NCI-H1436 treated with DMSO at 0.1 percent for 48 hours (cell line): Measurements from ENCODE around the gene WNT2.
"Not testable (repeated sequence)": the region's sequence is repeated elsewhere in the genome, so short reads cannot be mapped to it uniquely, and the experiment has no call there.

Source experiments
- DNase-seq: peaks from one replicate; lab custom pipeline; 2025; lab: John Stamatoyannopoulos, UW

WNT2 gene

DNA sequence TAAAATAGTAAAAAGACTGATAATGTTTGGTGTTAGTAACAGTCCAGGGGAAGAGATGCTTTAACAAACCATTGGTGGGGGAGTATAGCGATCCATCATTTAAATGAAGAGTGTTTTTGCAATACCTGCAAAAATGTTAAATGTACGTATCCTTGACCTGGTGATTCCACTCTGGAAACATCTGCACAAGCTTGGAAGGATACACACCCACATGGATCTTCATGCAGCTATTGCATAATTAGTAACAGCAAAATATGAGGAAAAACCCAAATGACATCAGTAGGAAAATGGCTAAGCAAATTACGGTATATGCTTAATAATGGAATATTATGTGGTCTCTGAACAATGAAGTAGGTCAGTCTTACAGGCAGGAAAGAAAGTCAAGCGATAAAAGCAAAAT lies 20.5 kb downstream of the WNT2 start:
- DNase-seq, result no peak

DNA sequence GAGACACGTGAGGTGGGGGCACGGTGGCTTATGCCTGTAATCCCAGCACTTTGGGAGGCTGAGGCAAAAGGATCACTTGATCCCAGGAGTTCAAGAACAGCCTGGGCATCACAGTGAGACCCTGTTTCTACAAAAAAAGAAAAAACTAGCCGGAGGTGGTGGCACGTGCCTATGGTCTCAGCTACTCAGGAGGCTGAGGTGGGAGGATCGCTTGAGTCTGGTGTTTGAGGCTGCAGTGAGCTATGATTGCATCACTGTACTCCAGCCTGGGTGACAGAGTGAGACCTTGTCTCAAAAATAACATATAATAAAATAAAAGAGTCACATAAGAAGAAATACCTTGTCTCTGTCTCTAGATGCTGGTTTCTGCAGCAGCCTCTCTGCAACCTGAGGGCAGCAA lies 22.4 kb downstream of the WNT2 start:
- not testable (repeated sequence) for DNase-seq

DNA sequence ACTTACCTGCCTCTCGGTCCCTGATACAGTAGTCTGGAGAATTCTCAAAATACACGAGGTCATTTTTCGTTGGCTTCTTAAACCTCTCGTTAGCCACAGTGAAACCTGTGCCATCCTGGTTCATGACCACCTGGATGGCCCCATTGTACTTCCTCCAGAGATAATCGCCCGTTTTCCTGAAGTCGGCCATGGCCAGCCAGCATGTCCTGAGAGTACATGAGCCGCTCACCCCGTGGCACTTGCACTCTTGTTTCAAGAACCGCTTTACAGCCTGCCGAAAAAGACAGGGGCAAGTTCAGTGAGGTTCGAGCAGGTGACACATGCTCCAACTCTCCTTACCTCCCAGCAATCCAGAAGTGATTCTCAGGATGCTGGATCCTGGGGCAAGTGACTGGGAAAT lies 25.3 kb downstream of the WNT2 start:
- no peak for DNase-seq

- DNase-seq, result no peak
Observed at GRCh38 chr7:117296066-117296465, 26.8 kb downstream of the WNT2 start.

- DNase-seq, result no peak
Observed at GRCh38 chr7:117285826-117286225, 37.0 kb downstream of the WNT2 start.

- no peak for DNase-seq
Observed at GRCh38 chr7:117284692-117285091, 38.2 kb downstream of the WNT2 start.

DNA sequence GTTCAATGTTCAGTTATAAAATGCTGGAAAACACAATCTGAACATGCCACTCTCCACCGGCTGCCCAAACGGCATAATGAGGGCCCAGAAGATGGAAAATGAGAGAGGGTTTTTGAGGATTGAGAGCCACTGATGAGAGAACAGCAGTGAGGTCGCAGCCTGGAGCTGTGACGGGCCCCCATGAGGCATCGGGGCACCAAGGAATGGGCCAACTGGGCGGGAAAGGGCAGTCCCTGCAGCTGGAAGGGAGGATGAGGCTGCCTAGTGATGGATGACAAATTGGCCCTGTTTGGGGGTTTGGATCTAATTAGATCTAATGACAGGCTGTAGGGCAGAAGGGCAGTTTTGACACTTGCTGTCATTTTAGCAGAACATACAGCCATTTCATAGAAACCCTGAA lies 39.1 kb downstream of the WNT2 start:
- DNase-seq, result no peak

GRCh38 chr7:117283371-117283770 lies 39.5 kb downstream of the WNT2 start:
- no peak for DNase-seq

GRCh38 chr7:117282239-117282812 lies 40.5 kb downstream of the WNT2 start:
- no peak for DNase-seq

- DNase-seq, result no peak
Observed at GRCh38 chr7:117281562-117281961, 41.3 kb downstream of the WNT2 start.

DNA sequence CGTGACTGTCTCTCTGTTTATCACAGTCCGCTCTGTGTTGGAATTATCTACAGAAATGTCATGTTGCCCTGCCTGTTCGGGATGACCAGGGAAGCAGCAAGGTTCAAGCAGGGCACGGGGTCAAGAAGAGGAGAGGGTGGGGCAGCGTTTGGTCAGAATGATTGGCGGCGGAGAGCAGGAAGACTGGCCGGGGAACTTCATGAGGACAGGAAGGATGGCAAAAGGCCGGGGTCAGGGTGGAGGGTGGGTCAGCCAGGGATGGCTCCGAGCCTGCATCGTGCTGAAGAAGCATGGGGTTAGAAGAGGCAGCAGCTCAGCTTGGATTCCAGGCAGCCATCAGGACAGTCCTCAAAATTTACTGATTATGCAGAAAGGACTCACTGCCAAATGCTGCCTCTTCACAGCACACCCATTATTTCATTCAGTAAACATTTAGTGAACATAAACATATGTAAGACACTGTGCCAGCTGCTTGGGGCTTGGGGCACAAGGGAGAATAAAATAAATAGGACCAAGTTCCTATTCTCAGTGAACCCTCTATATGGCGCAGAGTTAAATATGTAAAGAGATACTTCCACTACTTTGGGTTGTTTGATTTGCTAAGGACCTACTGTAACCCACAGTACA lies 42.8 kb downstream of the WNT2 start:
- no peak for DNase-seq

- no peak for DNase-seq
Observed at GRCh38 chr7:117279203-117279602, 43.7 kb downstream of the WNT2 start.

GRCh38 chr7:117278040-117278439 lies 44.8 kb downstream of the WNT2 start:
- DNase-seq, result no peak

DNA sequence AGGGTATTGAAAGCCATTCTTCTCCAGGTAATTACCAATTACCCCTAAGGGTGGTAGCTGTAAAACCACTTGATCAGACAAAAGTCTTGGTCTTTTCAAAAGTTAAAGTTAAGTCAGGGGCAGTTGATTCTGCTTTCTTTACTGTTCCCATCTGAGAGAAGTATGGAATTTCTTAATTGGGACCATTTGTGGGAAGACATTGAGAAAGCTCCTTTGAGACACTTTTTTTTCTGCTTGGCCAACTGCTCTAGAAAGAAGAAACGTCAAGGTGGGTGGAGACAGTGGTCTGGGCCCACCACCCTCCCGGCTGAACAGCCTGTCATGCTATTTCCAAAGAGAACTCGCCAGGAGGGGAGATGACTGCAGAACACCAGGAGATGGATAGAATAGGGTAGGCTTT lies 45.3 kb downstream of the WNT2 start:
- DNase-seq, result no peak

- DNase-seq, result no peak
Observed at GRCh38 chr7:117274951-117275350, 47.9 kb downstream of the WNT2 start.

DNA sequence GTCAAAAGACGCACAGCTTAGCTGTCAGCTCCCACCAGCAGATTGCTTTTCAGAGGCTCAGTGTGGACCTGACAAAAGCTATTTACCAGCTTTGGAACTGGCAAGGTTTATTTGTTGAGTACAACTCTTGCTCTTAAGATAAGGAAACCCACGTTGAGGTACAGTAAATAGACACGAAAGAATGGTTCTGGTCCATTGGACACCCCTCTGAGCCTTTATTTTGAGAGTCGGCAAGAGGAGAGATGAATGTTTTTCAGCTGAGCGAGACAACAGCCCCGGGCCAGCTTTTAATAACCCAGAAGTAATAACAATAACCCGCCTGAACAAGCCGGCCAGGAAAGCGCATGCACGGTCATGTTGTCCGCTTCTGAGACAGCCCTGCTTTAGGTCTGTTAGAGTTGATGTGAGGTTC lies 49.0 kb downstream of the WNT2 start:
- DNase-seq, result no peak

- no peak for DNase-seq
Observed at GRCh38 chr7:117273325-117273724, 49.5 kb downstream of the WNT2 start.

DNA sequence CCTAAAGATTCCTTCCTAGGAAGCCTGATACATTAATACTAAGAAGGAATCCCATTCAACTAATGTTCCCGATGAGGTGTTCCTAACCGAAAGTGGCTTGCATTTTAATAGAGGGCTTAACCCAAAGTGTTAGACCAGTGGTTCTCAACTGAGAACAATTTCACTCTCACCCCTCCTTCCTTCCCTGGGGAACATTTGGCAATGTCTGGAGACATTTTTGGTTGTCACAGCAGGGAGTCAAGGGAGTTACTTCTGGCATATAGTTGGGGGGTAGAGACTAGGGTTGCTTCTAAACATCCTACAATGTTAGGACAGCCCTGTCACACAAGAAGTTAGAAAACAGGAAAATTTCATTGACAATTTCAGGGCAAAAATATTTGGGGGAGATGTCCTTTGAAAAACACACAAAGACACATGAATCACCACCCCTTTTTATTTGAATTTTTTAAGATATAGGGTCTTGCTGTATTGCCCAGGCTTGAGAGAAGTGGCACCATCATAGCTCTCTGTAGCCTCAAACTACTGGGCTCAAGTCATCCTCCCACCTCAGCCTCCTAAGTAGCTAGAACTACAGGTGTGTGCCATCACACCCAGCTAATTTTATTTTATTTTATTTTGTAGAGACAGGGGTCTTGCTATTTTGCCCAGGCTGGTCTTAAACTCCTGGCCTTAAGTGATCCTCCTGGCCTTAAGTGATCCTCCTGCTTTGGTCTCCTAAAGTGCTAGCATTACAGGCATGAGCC lies 50.7 kb downstream of the WNT2 start:
- no peak for DNase-seq

DNA sequence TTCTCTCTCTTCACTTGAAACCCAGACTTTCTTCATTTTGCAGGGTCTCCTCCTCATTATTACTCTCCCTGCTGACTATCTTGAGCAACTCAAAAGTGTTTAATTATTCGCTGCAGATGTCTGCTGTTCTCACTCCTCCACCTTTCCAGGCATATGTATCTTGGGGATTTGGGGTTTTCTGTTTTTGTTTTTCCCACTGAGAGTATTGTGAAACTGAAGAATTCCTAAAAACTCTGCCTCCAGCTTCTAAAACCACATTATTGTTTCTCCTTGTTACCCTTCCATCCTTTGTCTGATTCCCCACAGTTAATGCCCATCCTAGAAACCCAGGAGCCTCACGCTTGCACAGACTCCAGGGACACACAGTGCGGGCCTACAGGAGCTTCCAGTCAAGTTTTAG lies 51.3 kb downstream of the WNT2 start:
- no peak for DNase-seq

DNA sequence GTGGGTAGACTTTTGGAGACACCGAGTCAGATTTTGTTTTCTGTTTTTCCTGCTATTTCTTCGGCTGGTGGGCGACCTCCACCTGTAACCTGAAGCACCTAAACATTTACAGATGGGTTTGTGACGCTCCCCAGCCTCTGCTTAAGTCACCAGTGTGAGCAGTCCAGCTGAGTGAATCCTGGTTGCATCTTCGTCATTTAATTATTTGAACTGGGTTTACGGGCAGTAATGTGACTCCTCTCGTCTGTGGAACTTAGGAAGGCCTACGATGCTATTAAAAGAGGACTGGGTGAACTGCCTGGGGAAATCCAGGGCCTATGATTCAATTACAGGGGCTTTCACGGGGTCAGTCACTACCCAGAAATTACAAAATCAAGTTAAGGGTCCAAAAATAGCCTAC lies 52.5 kb downstream of the WNT2 start:
- DNase-seq, result no peak

DNA sequence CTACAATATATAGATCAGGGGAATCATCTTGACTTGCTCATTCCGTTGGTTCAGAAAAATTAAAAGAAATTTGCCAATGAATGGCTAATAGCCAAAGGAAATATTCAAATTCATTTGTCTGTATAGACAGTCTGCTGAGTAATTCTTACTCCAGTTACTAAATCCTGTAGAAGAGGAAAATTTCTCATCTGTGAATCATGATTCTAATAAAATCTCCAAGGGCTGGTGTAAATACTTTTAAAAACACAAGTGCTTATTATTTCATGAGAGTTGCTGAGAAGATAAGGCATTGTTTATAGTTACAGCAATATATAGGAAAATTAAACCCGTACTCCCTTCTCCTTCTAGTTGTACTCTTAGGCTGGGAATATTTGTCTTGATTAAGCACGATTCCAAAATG lies 53.0 kb downstream of the WNT2 start:
- DNase-seq, result no peak

- DNase-seq, result no peak
Observed at GRCh38 chr7:117269417-117269816, 53.4 kb downstream of the WNT2 start.

DNA sequence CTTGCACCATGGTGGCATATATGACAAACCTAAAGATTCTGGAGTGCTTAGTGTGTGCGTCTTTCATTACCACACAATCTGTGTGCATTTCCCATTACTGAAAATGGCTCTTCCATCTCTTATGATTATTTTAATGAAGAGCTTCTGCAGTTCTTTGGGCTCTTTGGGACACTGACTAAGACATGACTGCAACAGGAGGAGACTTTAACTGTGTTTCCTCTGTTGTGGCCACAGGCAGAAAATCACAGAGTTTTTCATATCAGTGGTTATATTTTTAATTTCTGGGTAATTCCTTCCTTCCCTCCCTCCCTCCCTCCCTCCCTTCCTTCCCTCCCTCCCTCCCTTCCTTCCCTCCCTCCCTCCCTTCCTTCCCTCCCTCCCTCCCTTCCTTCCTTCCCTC lies 58.1 kb downstream of the WNT2 start:
- no peak for DNase-seq

- no peak for DNase-seq
Observed at GRCh38 chr7:117262546-117262945, 60.3 kb downstream of the WNT2 start.
